Aorta (tissue), 5 donors: ENCODE data around the gene C11orf52. TPM values are rescaled to one million over a fixed set of nuclear protein-coding genes. Genes with fewer than 3 reads are reported as not detected.

Experiments used
- ATAC-seq: fragments of 200-7000 bp; cut with Tn5 transposase; one replicate; pipeline ENCODE4 v1.9.1; 2022; ENCODE audit warnings: moderate library complexity; ENCODE audit not compliant: low FRiP score
- DNase-seq, 2 donors: peaks; one replicate each; pipeline ENCODE4 v3.0.0-alpha.2; 2020
- H3K27ac ChIP-seq, 2 donors: one replicate each; pipeline ENCODE4 v1.5.1; 2013; ENCODE audit warnings: low read length in 2 of 2, mild to moderate bottlenecking in 2 of 2, moderate library complexity in 2 of 2, control low read depth in 1 of 2, inconsistent platforms in 1 of 2, low read depth in 1 of 2
- H3K27me3 ChIP-seq, 2 donors: one replicate each; pipeline ENCODE4 v1.6.1; 2013; ENCODE audit warnings: control low read depth in 1 of 2, low read length in 1 of 2, mild to moderate bottlenecking in 1 of 2, moderate library complexity in 1 of 2; ENCODE audit not compliant: insufficient read depth in 2 of 2, control insufficient read depth in 1 of 2
- H3K36me3 ChIP-seq, 2 donors: one replicate each; pipeline ENCODE4 v1.6.1; 2013; ENCODE audit warnings: control low read depth in 1 of 2, low read length in 1 of 2, mild to moderate bottlenecking in 1 of 2; ENCODE audit not compliant: insufficient read depth in 2 of 2, control insufficient read depth in 1 of 2
- H3K4me1 ChIP-seq, 2 donors: one replicate each; pipeline ENCODE4 v1.6.1; 2013; ENCODE audit warnings: low read length in 2 of 2, control low read depth in 1 of 2, mild to moderate bottlenecking in 1 of 2, moderate library complexity in 1 of 2; ENCODE audit not compliant: insufficient read depth in 2 of 2, control insufficient read depth in 1 of 2
- H3K4me3 ChIP-seq, 2 donors: one replicate each; pipeline ENCODE4 v1.5.1; 2013; ENCODE audit warnings: low read length in 2 of 2, control low read depth in 1 of 2, mild to moderate bottlenecking in 1 of 2
- H3K9me3 ChIP-seq: one replicate; pipeline ENCODE4 v1.6.1; 2013; ENCODE audit warnings: mild to moderate bottlenecking, low read length; ENCODE audit not compliant: control insufficient read depth
- WGBS, 2 donors: extraction: QIAGEN DNeasy Blood & Tissue Kit; methylation state at CpG; one replicate each; pipeline ENCODE4 v1.1.7; 2013; 5-methylcytosine and 5-hydroxymethylcytosine counted together
- intact Hi-C, 2 donors: fragments of 100-400 bp; cut with DNase I; formaldehyde crosslinking; loops; one replicate each; pipeline versions ENCODE4 v1.14.2 to v1.15.0; 2022
- polyA plus RNA-seq, 2 donors: library from polyadenylated mRNA; stranded (reverse); fragments of 200-250 nt; gene quantifications; one replicate each; pipeline ENCODE4 v1.2.3, GENCODE V29; 2013
- total RNA-seq, 2 donors: library from RNA; stranded (reverse); fragmentation: NEBNext Ultra II Directional; extraction: Animal tissue kit (Norgen Biotek cat#: 25700); gene quantifications; one replicate each; pipeline ENCODE4 v1.2.1, GENCODE V29; 2021
- donor health status: healthy with polysubstance abuse.
- donor health status: Bipolar disorder and iron deficiency.
- donor health status: DM: no; HTN: no; CAD: no.
- donor health status: DM: no; HTN: no; CAD: no.
- donor health status: DM: yes; HTN: yes; CAD: no.

Gene C11orf52
- total and polyA plus RNA-seq, 4 donors = 2.7 to 5.6 (median 5.2) TPM

DNA sequence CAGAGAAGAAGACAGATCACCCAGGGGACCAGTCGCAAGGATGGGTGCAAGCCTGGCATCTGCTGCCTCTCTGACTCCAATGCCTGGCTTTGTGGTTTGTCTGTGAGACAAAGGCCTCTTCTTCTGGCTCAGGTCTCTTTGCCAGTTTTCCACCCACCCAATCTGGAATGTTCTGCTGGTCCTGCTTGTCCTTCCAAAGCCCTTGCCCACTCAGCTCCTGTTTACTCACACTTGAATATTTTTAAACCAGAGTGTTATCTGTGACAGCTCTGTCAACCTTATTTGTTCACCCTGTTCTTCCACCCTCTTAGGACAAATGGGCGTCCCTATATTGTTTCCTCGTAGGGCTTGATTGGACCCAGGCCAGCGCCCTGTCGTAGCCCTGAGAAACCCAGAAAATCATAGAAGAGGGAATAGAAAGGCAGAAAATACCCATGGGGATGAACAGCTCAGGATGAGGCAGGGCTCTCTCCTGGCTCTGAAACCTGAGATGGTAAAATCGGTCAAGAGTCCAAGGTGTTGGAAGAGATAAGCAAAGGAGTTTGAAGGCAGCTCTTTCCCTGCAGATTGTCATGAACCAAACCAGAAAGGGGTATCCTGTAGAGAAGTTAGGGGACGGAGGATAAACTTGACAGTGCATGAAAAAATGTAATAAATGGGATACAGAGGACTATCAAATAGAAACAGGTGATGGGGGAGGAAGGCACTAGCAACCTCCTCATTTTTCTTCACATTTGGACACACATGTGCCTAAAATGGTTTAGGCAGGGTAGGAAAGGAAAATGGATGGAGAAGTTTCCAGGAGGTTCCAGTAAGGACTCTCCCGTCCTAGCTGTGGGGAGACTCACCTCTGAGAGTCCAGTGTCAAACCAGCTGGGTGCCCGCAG, 7.8 kb upstream of the C11orf52 start:
- no peaks in the 10 kb centered on the region for H3K4me1 ChIP-seq
- ATAC-seq (no peak), DNase-seq (no peak)
- H3K27me3 ChIP-seq = no peaks in the 10 kb centered on the region
- WGBS, 2 donors = 4 to 5% methylated on average over 9 of the region's 9 CpGs
- H3K4me3 ChIP-seq = peak overlapping the region; percentile 79 to 98
- no peaks in the 10 kb centered on the region for H3K9me3 ChIP-seq
- peaks cover 0 to 3% of the 10 kb centered on the region in 2 donors for H3K36me3 ChIP-seq
- intact Hi-C loops = loop anchor here (1.0 kb wide), 2 partner anchors 16 to 32 kb away; partner anchors contain the start of genes CFAP68 (in 1 of the 2) and FDXACB1 (in 1 of the 2)
- peak overlapping the region; percentile 97 to 98 for H3K27ac ChIP-seq

DNA sequence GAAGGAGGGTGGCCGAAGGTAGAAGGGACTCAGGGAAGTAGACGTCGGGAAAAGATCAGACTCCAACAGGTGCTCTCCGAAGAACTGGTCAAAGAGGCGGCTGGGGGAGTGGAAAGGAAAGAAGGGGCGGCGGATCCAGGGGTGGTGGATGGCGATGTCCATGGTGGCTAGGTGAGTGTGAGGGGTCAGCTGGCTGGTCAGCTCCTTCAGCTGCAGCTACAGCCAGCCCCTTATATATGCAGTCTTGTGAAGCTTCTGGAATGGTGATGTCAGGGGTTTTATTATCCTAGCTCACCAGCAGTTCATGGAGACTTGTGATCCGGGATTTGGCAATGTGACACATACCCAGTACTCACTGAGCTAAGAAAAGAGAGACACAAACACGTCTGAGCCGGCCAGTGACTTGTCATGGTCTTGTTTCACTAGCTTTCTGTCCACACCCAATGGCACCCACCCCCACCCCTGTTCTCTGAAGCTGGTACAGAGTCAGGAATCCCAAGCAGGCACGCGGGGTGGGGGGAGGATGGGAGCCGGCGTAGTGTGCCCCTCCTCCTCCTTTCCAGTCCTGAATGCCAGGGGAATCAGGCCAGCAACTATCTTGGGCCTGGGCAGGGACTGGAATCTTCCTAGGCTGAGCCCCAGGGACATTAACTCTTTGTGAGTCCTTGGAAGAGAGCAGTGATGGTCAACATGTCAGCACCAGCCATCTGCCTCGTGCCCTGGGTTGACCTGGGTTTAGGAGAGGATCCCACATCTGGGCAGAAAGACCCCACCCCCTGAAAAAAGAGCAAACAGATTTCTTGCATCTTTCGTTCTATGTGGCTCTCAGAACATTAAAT, 6.9 kb upstream of the C11orf52 start, which contains the start of gene CRYAB:
TSS of gene CRYAB (minus strand) at position 208 of the 839 bp plus-strand sequence. CDS start at position 162, 46 bp downstream.
- Histone ChIP-seq H3K27me3 (no peaks in the 10 kb centered on the region), H3K4me3 (peak within 1 kb of the TSS; percentile 79 to 98), H3K27ac (peak within 1 kb of the TSS; percentile 97 to 98), H3K9me3 (no peaks in the 10 kb centered on the region), H3K4me1 (peaks cover 0 to 6% of the 10 kb centered on the region in 2 donors), H3K36me3 (peaks cover 0 to 3% of the 10 kb centered on the region in 2 donors)
- ATAC-seq (peak; percentile 87), DNase-seq (peak; percentile 92 to 95)
- WGBS, 2 donors = 4 to 8% methylated on average over 17 of the region's 17 CpGs
- intact Hi-C loops = loop anchor here (1.0 to 2.0 kb wide), 3 partner anchors 16 to 33 kb away; partner anchors contain the start of genes CFAP68 (in 2 of the 2) and FDXACB1 (in 2 of the 2)

- Histone ChIP-seq H3K27me3 (no peaks in the 10 kb centered on the region), H3K27ac (peak within 1 kb of the TSS; percentile 97 to 99), H3K4me1 (peaks cover 0 to 6% of the 10 kb centered on the region in 2 donors), H3K36me3 (peaks cover 0 to 3% of the 10 kb centered on the region in 2 donors), H3K4me3 (peak within 1 kb of the TSS; percentile 79 to 98), H3K9me3 (no peaks in the 10 kb centered on the region)
- ATAC-seq (peak; percentile 15), DNase-seq (peak; percentile 65 to 84)
- intact Hi-C loops = loop anchor here in 1 of 2 donors (2.0 kb wide), 1 partner anchor 34 kb away; the partner anchor contains the start of genes CFAP68 and FDXACB1
- 1 to 2% methylated on average over 16 to 26 of the region's 26 CpGs for WGBS, 2 donors
Measured at GRCh38 chr11:111912535-111912934, 6.2 kb upstream of the C11orf52 start, which contains the start of gene HSPB2. Gene HSPB2, plus strand, starts transcription at chr11:111912734. Its CDS starts 96 bp downstream, at chr11:111912830.

GRCh38 chr11:111913031-111913861, 5.5 kb upstream of the C11orf52 start:
- ATAC-seq (peak; percentile 59), DNase-seq (peak; percentile 62 to 73)
- Histone ChIP-seq H3K36me3 (peaks cover 0 to 3% of the 10 kb centered on the region in 2 donors), H3K27me3 (no peaks in the 10 kb centered on the region), H3K9me3 (no peaks in the 10 kb centered on the region), H3K4me1 (peaks cover 0 to 6% of the 10 kb centered on the region in 2 donors), H3K4me3 (peak overlapping the region; percentile 64 to 79), H3K27ac (peak overlapping the region; percentile 94 to 99)
- intact Hi-C loops = loop anchor here in 1 of 2 donors (2.0 kb wide), 1 partner anchor 34 kb away; the partner anchor contains the start of genes CFAP68 and FDXACB1
- WGBS, 2 donors = 2 to 4% methylated on average over 22 to 24 of the region's 24 CpGs

GRCh38 chr11:111913997-111914396, 4.7 kb upstream of the C11orf52 start:
- Histone ChIP-seq H3K36me3 (peaks cover 0 to under 1% of the 10 kb centered on the region in 2 donors), H3K4me1 (peaks cover 0 to 6% of the 10 kb centered on the region in 2 donors), H3K27ac (peak overlapping the region; percentile 94 to 99), H3K27me3 (no peaks in the 10 kb centered on the region), H3K9me3 (no peaks in the 10 kb centered on the region), H3K4me3 (peak overlapping the region; percentile 79)
- intact Hi-C loops = loop anchor here in 1 of 2 donors (2.0 kb wide), 1 partner anchor 35 kb away; the partner anchor contains the start of genes CFAP68 and FDXACB1
- DNase-seq = peak; percentile 84 to 87
- WGBS, 2 donors = 5 to 6% methylated on average over 4 of the region's 4 CpGs
- ATAC-seq = peak; percentile 76

- Histone ChIP-seq H3K4me1 (peaks cover 0 to 6% of the 10 kb centered on the region in 2 donors), H3K36me3 (no peaks in the 10 kb centered on the region), H3K27ac (no peak overlapping the region), H3K27me3 (no peaks in the 10 kb centered on the region), H3K9me3 (no peaks in the 10 kb centered on the region), H3K4me3 (no peak overlapping the region)
- 92 to 96% methylated on average over 1 of the region's 1 CpG for WGBS, 2 donors
- no peak for ATAC-seq
- intact Hi-C loops = no loop called here
- no peak for DNase-seq
Measured at GRCh38 chr11:111916768-111917167, 1.9 kb upstream of the C11orf52 start.

- H3K36me3 ChIP-seq = no peaks in the 10 kb centered on the region
- intact Hi-C loops = no loop called here
- ATAC-seq (no peak), DNase-seq (no peak)
- no peaks in the 10 kb centered on the region for H3K27me3 ChIP-seq
- H3K4me1 ChIP-seq = peaks cover 0 to 6% of the 10 kb centered on the region in 2 donors
- H3K9me3 ChIP-seq = no peaks in the 10 kb centered on the region
- no peak overlapping the region for H3K4me3 ChIP-seq
- no peak overlapping the region for H3K27ac ChIP-seq
- 91 to 95% methylated on average over 2 of the region's 2 CpGs for WGBS, 2 donors
Measured at GRCh38 chr11:111917312-111917711, 1.4 kb upstream of the C11orf52 start.
